AG04449 (cell line): Measurements from ENCODE around the gene C1S.
"Not testable (repeated sequence)": the region's sequence is repeated elsewhere in the genome, so short reads cannot be mapped to it uniquely, and the experiment has no call there.

Source experiments
- CTCF ChIA-PET: fragments of 350-600 bp; formaldehyde crosslinking; extraction: SDS; loops from one replicate; lab custom pipeline; 2021; ENCODE audit warnings: antibody characterized with exemption; lab: Yijun Ruan, JAX
- POLR2A ChIA-PET: fragments of 400-600, 350-600 bp; formaldehyde crosslinking; extraction: SDS; loops from one replicate; lab custom pipeline; 2020; ENCODE audit warnings: antibody characterized with exemption, inconsistent platforms; lab: Yijun Ruan, JAX
- DNase-seq: peaks from one replicate; pipeline ENCODE4 v3.0.0-alpha.2; 2010; ENCODE audit warnings: low read depth, low spot score
- H3K4me3 ChIP-seq: 2 replicates; pipeline ENCODE4 v1.5.1; 2011; ENCODE audit warnings: low read depth, mild to moderate bottlenecking, control low read depth, low read length
- TF ChIP-seq, protein P1 (sequence below): IDR thresholded peaks from one replicate; pipeline ENCODE4 v1.5.1; 2011; ENCODE audit warnings: mild to moderate bottlenecking, moderate library complexity, low read length, control low read depth, inconsistent platforms; ENCODE audit not compliant: insufficient read depth; ENCODE audit errors: missing control alignments

C1S gene

DNA sequence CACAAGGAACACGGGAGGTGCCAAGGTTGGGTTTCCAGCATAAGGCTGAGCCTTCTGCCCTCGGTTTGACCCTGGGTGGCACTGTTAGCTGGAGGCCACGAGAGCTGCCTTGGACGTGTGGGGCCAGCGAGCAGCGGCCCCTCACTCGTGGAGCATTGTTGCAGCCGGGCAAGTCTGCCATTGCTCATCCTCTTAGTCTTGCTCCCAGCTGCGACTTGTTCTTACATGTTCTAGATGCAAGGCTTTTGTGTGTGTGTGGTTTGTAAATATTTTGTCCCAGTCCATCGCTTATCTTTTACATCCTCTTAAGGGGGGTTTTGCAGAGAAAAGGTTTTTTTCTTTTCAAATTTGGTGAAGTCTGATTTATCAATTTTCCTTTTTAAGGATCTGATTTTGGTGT is 21.1 kb upstream of the C1S start:
- ChIA-PET POLR2A (no interaction called here), CTCF (interaction anchor here (0.7 kb wide), 1 partner anchor 477 kb away, joined by 3 read pairs; no protein-coding TSS in a partner anchor)
- DNase-seq: no peak
- no peak overlapping the region for H3K4me3 ChIP-seq
- TF ChIP-seq, protein P1, sequence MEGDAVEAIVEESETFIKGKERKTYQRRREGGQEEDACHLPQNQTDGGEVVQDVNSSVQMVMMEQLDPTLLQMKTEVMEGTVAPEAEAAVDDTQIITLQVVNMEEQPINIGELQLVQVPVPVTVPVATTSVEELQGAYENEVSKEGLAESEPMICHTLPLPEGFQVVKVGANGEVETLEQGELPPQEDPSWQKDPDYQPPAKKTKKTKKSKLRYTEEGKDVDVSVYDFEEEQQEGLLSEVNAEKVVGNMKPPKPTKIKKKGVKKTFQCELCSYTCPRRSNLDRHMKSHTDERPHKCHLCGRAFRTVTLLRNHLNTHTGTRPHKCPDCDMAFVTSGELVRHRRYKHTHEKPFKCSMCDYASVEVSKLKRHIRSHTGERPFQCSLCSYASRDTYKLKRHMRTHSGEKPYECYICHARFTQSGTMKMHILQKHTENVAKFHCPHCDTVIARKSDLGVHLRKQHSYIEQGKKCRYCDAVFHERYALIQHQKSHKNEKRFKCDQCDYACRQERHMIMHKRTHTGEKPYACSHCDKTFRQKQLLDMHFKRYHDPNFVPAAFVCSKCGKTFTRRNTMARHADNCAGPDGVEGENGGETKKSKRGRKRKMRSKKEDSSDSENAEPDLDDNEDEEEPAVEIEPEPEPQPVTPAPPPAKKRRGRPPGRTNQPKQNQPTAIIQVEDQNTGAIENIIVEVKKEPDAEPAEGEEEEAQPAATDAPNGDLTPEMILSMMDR: no peak

DNA sequence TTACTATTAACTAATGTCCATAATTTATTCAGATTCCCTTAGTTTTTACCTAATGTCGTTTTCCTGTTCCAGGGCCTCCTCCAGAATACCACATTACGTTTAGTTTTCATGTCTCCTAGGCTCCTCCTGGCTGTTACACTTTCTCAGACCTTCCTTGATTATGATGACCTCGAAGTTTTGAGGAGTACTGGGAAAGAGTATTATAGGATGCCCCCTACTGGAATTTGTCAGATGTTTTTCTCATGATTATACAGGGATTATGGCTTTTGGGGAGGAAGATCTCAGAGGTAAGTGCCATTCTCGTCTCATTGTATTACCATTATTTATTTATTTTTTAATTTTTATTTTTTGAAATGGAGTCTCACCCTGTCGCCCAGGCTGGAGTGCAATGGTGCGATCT is 17.7 kb upstream of the C1S start:
- CTCF ChIA-PET: interaction anchor here (0.6 to 3.1 kb wide), 9 partner anchors 11 to 98 kb away, joined by 3 to 8 read pairs (median 4); partner anchors contain the start of genes C1RL and C1S
- DNase-seq: no peak
- H3K4me3 ChIP-seq: no peak overlapping the region
- POLR2A ChIA-PET: no interaction called here
- TF ChIP-seq, protein P1: no peak

DNA sequence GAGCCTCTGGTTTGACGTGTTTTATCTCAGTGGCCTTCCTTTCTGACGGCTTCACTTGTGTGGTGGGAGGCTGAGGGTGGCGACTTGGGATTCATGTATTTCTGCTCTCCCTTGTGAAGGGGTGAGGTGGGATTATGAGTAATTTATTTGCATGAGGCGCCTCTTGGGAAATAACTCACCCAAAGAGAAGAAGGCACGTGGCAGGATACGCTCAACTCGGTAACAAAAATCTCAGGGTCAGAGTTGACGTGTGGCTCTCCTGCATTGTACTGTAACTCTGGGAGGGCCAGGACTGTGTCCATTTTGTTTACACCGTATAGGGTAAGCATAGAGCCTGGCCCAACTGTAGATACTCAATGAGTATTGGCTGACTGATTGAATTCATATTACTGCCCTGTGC is 14.6 kb upstream of the C1S start:
- TF ChIP-seq, protein P1: no peak
- H3K4me3 ChIP-seq: no peak overlapping the region
- ChIA-PET CTCF (interaction anchor here (0.8 kb wide), 1 partner anchor 15 kb away, joined by 3 read pairs; the partner anchor contains the start of gene C1S), POLR2A (no interaction called here)
- DNase-seq: no peak

- TF ChIP-seq, protein P1: no peak
- ChIA-PET CTCF (interaction anchor here (0.8 to 1.2 kb wide), 4 partner anchors 11 to 85 kb away, joined by 3 to 6 read pairs (median 3); partner anchors contain the start of genes C1RL and C1S), POLR2A (no interaction called here)
- H3K4me3 ChIP-seq: no peak overlapping the region
- no peak for DNase-seq
Observed at GRCh38 chr12:7046383-7047105, 14.0 kb upstream of the C1S start.

GRCh38 chr12:7047306-7047705 is 13.2 kb upstream of the C1S start:
- ChIA-PET POLR2A (no interaction called here), CTCF (interaction anchor here (0.6 to 1.2 kb wide), 5 partner anchors 10 to 94 kb away, joined by 3 to 6 read pairs (median 3); partner anchors contain the start of gene C1RL)
- no peak overlapping the region for H3K4me3 ChIP-seq
- TF ChIP-seq, protein P1: no peak
- DNase-seq: no peak

DNA sequence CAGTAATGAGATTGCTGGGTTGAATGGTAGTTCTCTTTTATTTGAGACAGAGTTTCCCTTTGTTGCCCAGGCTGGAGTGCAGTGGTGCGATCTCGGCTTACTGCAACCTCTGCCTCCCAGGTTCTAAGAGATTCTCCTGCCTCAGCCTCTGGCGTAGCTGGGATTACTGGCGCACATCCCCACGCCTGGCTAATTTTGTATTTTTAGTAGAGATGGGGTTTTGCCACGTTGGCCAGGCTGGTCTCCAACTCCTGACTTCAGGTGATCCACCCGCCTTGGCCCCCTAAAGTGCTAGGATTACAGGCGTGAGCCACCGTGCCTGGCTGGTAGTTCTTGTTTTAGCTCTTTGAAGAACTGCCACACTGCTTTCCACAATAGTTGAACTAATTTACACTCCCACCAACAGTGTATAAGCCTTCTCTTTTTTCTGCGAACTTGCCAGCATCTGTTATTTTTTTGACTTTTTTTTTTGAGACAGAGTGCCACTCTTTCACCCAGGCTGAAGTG is 11.0 kb upstream of the C1S start:
- CTCF ChIA-PET: interaction anchor here (0.7 to 1.6 kb wide), 3 partner anchors 11 to 60 kb away, joined by 3 to 7 read pairs (median 4); partner anchors contain the start of genes C1R, C1RL and C1S

GRCh38 chr12:7049973-7050372 is 10.5 kb upstream of the C1S start:
- CTCF ChIA-PET: interaction anchor here (1.4 to 1.9 kb wide), 4 partner anchors 10 to 63 kb away, joined by 3 to 7 read pairs (median 6); partner anchors contain the start of gene C1S
- DNase-seq, H3K4me3 ChIP-seq, POLR2A ChIA-PET: not testable (repeated sequence)

More for the DNA sequence above, 11.0 kb upstream of the C1S start:
- DNase-seq, POLR2A ChIA-PET, H3K4me3 ChIP-seq: not testable (repeated sequence)
